Heart right ventricle (tissue), 16 donors: ENCODE measurements around the gene ATP6V0B. TPM values are rescaled to one million over a fixed set of nuclear protein-coding genes. Genes with fewer than 3 reads are reported as not detected.

Experiments used
- ATAC-seq, 8 donors: fragments of 200-7000 bp; cut with Tn5 transposase; one replicate each; pipeline ENCODE4 v1.9.1; 2020; ENCODE audit warnings: mild to moderate bottlenecking in 8 of 8, moderate library complexity in 8 of 8, moderate number of reproducible peaks in 1 of 8
- DNase-seq, 2 donors: peaks; one replicate each; pipeline ENCODE4 v3.0.0-alpha.2; 2020
- H3K27ac ChIP-seq, 10 donors: fragments of 200-600 bp; sonication (generic) in 2 of 10; one replicate each; pipeline versions ENCODE4 v1.5.0 to v1.8.0; 2020 to 2022; ENCODE audit warnings: mild to moderate bottlenecking in 3 of 10
- H3K27me3 ChIP-seq, 7 donors: fragments of 200-600 bp; one replicate each; pipeline ENCODE4 v1.8.0; 2021 to 2022; ENCODE audit warnings: mild to moderate bottlenecking in 2 of 7
- H3K36me3 ChIP-seq, 9 donors: fragments of 200-600 bp; sonication (generic) in 1 of 9; one replicate each; pipeline versions ENCODE4 v1.5.0 to v1.8.0; 2020 to 2022; ENCODE audit warnings: mild to moderate bottlenecking in 2 of 9
- H3K4me1 ChIP-seq, 9 donors: fragments of 200-600 bp; sonication (generic) in 1 of 9; one replicate each; pipeline versions ENCODE4 v1.5.0 to v1.8.0; 2020 to 2022; ENCODE audit warnings: mild to moderate bottlenecking in 4 of 9
- H3K4me3 ChIP-seq, 10 donors: fragments of 200-600 bp; sonication (generic) in 2 of 10; one replicate each; pipeline versions ENCODE4 v1.5.0 to v1.8.0; 2020 to 2022; ENCODE audit warnings: mild to moderate bottlenecking in 7 of 10, moderate library complexity in 2 of 10
- H3K9me3 ChIP-seq, 11 donors: fragments of 200-600 bp in 10 of 11; sonication (generic) in 2 of 11; one replicate each; pipeline versions ENCODE4 v1.5.0 to v1.8.0; 2013 to 2022; ENCODE audit warnings: mild to moderate bottlenecking in 2 of 11, control low read depth in 1 of 11, moderate library complexity in 1 of 11
- CTCF ChIP-seq, 9 donors: fragments of 200-600 bp; sonication (generic) in 2 of 9; IDR thresholded peaks; one replicate each; pipeline versions ENCODE4 v1.5.0 to v1.8.0; 2021 to 2022; ENCODE audit warnings: antibody characterized with exemption in 9 of 9, mild to moderate bottlenecking in 5 of 9, moderate library complexity in 1 of 9
- WGBS, 2 donors: extraction: QIAGEN DNeasy Blood & Tissue Kit; methylation state at CpG; one replicate each; pipeline ENCODE4 v1.1.7; 2013; ENCODE audit warnings: inconsistent platforms in 1 of 2; 5-methylcytosine and 5-hydroxymethylcytosine counted together
- intact Hi-C, 10 donors: fragments of 100-400 bp; cut with DNase I; formaldehyde crosslinking; loops; one replicate each; pipeline versions ENCODE4 v1.11.1 to v1.14.2; 2022
- polyA plus RNA-seq, 2 donors: library from polyadenylated mRNA; stranded (reverse); fragments of 200-250 nt; gene quantifications; one replicate each; pipeline ENCODE4 v1.2.3, GENCODE V29; 2013
- total RNA-seq, 10 donors: library from RNA; stranded (reverse); fragmentation: NEBNext Ultra II Directional in 3 of 10; extraction: Animal tissue kit (Norgen Biotek cat#: 25700) in 3 of 10; gene quantifications; one replicate each; pipeline versions ENCODE4 v1.2.1 to v1.2.4, GENCODE V29; 2021 to 2023
- donor health status: Arrhythmogenic right ventricular cardiomyopathy.
- donor health status: ischemic (EF 13 %, LVEDD 7.1; RV severe dilation, severe dysfunction).
- donor health status: healthy with polysubstance abuse.
- donor health status: DM: no; HTN: yes; CAD: no.
- donor health status: DM: no; HTN: no; CAD: no.
- donor health status: ischemic (EF 25% LVEDD 6.9; RV normal size, moderate dysfunction).
- donor health status: ischemic (EF 25% LVEDD 5.7; RV mildly dilated, moderate dysfunction).
- donor health status: healthy.
- donor health status: DM: yes; HTN: yes; CAD: no.
- donor health status: Ischemic cardiomyopathy.
- donor health status: ischemic (EF 35%, LVEDD 5.7; RV mildly dilated, moderate dysfunction).
- donor health status: nonischemic (EF 11% LVEDD 7.7; RV severe dilation, severe dysfunction).
- donor health status: DM: yes; HTN: yes; CAD: no.
- donor health status: PGD.
- donor health status: ischemic (EF 29% LVEDD 5.4; RV normal size, mild dysfunction).
- donor health status: nonischemic (EF 23%, LVEDD 6.1; RV moderate dilation, normal function).

Gene ATP6V0B
- total and polyA plus RNA-seq, 12 donors: 63.1 to 227 (median 74.3) TPM

- Histone ChIP-seq H3K36me3 (no peaks in the 10 kb centered on the region), H3K4me3 (peak overlapping the region in 8 of 10 donors; percentile 53 to 82 (median 72)), H3K4me1 (peaks cover 5 to 27% (median 13%) of the 10 kb centered on the region in 9 donors), H3K27ac (peak overlapping the region in 2 of 10 donors; percentile 72 to 82), H3K27me3 (no peaks in the 10 kb centered on the region), H3K9me3 (no peaks in the 10 kb centered on the region)
- intact Hi-C loops: loop anchor here in 1 of 10 donors (10.0 kb wide), 1 partner anchor 222 kb away; the partner anchor contains the start of gene DMAP1
- no peak for TF ChIP-seq CTCF (IDR thresholded peaks at IDR 0.05)
- 51 to 53% methylated on average over 11 of the region's 11 CpGs for WGBS, 2 donors
- DNase-seq: no peak
- peak in 1 of 8 donors; percentile 3 for ATAC-seq
These were observed 17.7 kb downstream of the ATP6V0B start for GRCh38 chr1:43992232-43992995.

- Histone ChIP-seq H3K4me3 (no peak overlapping the region), H3K4me1 (peaks cover 5 to 27% (median 13%) of the 10 kb centered on the region in 9 donors), H3K9me3 (no peaks in the 10 kb centered on the region), H3K36me3 (no peaks in the 10 kb centered on the region), H3K27me3 (no peaks in the 10 kb centered on the region), H3K27ac (no peak overlapping the region)
- WGBS, 2 donors: 93 to 94% methylated on average over 9 of the region's 9 CpGs
- DNase-seq (no peak), ATAC-seq (no peak)
- TF ChIP-seq CTCF (IDR thresholded peaks at IDR 0.05): no peak
- intact Hi-C loops: loop anchor here in 1 of 10 donors (10.0 kb wide), 1 partner anchor 221 kb away; the partner anchor contains the start of gene DMAP1
These were observed 18.6 kb downstream of the ATP6V0B start for GRCh38 chr1:43993206-43993914.

- TF ChIP-seq CTCF (IDR thresholded peaks at IDR 0.05): no peak
- no peak overlapping the region for H3K4me3 ChIP-seq
These were observed 19.3 kb downstream of the ATP6V0B start for GRCh38 chr1:43994071-43994470.

More at GRCh38 chr1:43994071-43994470, 19.3 kb downstream of the ATP6V0B start:
- intact Hi-C loops: loop anchor here in 1 of 10 donors (10.0 kb wide), 1 partner anchor 221 kb away; the partner anchor contains the start of gene DMAP1
- Histone ChIP-seq H3K9me3 (no peaks in the 10 kb centered on the region), H3K27me3 (no peaks in the 10 kb centered on the region), H3K36me3 (no peaks in the 10 kb centered on the region), H3K27ac (no peak overlapping the region), H3K4me1 (peaks cover 5 to 27% (median 13%) of the 10 kb centered on the region in 9 donors)
- DNase-seq (no peak), ATAC-seq (no peak)
- 94 to 96% methylated on average over 7 of the region's 7 CpGs for WGBS, 2 donors
